HG03159 (cell line): ENCODE results near the gene POLR2E.

ENCODE experiments used
- ATAC-seq: cut with Tn5 transposase; IDR thresholded peaks from one replicate; pipeline ENCODE4 v1.9.1; 2021; ENCODE audit warnings: mild to moderate bottlenecking, moderate library complexity; ENCODE audit not compliant: unreplicated experiment

Gene POLR2E

GRCh38 chr19:1111641-1112267 lies 16.6 kb upstream of the POLR2E start:
- no peak for ATAC-seq

GRCh38 chr19:1110809-1111640 lies 15.8 kb upstream of the POLR2E start:
- no peak for ATAC-seq

- no peak for ATAC-seq
Measured at GRCh38 chr19:1109697-1110671, 14.8 kb upstream of the POLR2E start.

GRCh38 chr19:1109032-1109551 lies 13.9 kb upstream of the POLR2E start:
- no peak for ATAC-seq

- ATAC-seq: no peak
Measured at GRCh38 chr19:1108291-1109031, 13.3 kb upstream of the POLR2E start.

- no peak for ATAC-seq
Measured at GRCh38 chr19:1107661-1108261, 12.6 kb upstream of the POLR2E start.

GRCh38 chr19:1106841-1107660 lies 11.9 kb upstream of the POLR2E start:
- ATAC-seq: no peak

- ATAC-seq: no peak
Measured at GRCh38 chr19:1105873-1106840, 11.0 kb upstream of the POLR2E start.

GRCh38 chr19:1105008-1105872 lies 10.1 kb upstream of the POLR2E start:
- ATAC-seq: no peak

- ATAC-seq: peak; percentile 38
Measured at GRCh38 chr19:1104311-1105007, 9.3 kb upstream of the POLR2E start.

GRCh38 chr19:1103708-1104310 lies 8.6 kb upstream of the POLR2E start, which contains the start of gene GPX4:
TSS of gene GPX4 (plus strand) at chr19:1103994. CDS start at chr19:1104044, 50 bp downstream.
- ATAC-seq: peak; percentile 56

- ATAC-seq: no peak
Measured at GRCh38 chr19:1103132-1103707, 8.0 kb upstream of the POLR2E start.

- no peak for ATAC-seq
Measured at GRCh38 chr19:1102407-1103131, 7.4 kb upstream of the POLR2E start.

- no peak for ATAC-seq
Measured at GRCh38 chr19:1101337-1101698, 6.1 kb upstream of the POLR2E start.
